Epithelial cell of esophagus (primary cell): ENCODE data around the gene AP2A2.

Experiments
- DNase-seq: peaks from one replicate; pipeline ENCODE4 v3.0.0; 2010; ENCODE audit warnings: low read depth
- H3K4me3 ChIP-seq: 2 replicates; pipeline ENCODE4 v1.5.1; 2011; ENCODE audit warnings: mild to moderate bottlenecking, low read length, control low read depth
- CTCF ChIP-seq: IDR thresholded peaks from 2 replicates; pipeline ENCODE4 v1.5.1; 2011; ENCODE audit warnings: low read depth, mild to moderate bottlenecking, low read length, control low read depth, inconsistent platforms; ENCODE audit not compliant: insufficient read depth; ENCODE audit errors: missing control alignments

Gene AP2A2

GRCh38 chr11:977830-978720 is 52.4 kb downstream of the AP2A2 start:
- TF ChIP-seq CTCF, result no peak
- no peak overlapping the region for H3K4me3 ChIP-seq
- DNase-seq, result no peak

GRCh38 chr11:978781-979180 is 53.1 kb downstream of the AP2A2 start:
- no peak for DNase-seq

GRCh38 chr11:980438-981357 is 55.0 kb downstream of the AP2A2 start:
- DNase-seq, result no peak
- TF ChIP-seq CTCF, result no peak
- no peak overlapping the region for H3K4me3 ChIP-seq

More at GRCh38 chr11:978781-979180, 53.1 kb downstream of the AP2A2 start:
- no peak overlapping the region for H3K4me3 ChIP-seq
- TF ChIP-seq CTCF, result no peak

- no peak overlapping the region for H3K4me3 ChIP-seq
- no peak for TF ChIP-seq CTCF
- no peak for DNase-seq
These were observed 56.1 kb downstream of the AP2A2 start for GRCh38 chr11:981764-982163.

DNA sequence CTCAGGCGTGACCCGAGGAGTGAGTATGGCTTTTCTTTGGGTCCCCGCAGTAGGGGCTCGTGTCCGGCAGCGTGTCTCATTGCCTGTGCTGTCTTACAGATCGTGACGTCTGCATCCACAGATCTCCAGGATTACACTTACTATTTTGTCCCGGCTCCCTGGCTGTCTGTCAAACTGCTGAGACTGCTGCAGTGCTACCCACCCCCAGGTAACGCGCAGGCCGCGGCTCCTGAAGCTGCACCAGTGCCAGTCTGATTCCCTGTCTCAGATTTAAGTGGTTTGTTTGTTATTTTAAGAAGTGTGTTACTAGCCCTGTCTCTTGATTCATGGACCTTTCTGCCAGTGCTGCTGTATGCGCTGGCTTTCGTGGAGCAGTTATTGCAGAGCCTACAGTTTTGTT is 58.9 kb downstream of the AP2A2 start:
- DNase-seq, result no peak
- TF ChIP-seq CTCF, result no peak
- H3K4me3 ChIP-seq, result no peak overlapping the region

DNA sequence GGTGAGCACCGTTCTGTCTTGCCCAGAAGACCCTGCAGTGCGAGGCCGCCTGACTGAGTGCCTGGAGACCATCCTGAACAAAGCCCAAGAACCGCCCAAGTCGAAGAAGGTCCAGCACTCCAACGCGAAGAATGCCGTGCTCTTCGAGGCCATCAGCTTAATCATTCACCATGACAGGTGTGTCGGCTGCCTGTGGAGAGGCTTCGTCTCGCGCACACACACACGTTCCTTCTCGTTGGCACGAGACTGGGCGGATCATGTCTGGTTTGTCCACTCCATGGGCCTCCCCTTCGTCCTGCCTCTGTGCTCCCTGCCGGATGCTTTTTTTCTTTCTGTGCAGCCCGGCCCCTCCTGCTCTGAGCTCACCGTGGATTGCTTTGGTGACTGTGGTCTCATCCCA is 59.7 kb downstream of the AP2A2 start:
- no peak overlapping the region for H3K4me3 ChIP-seq
- DNase-seq, result no peak
- no peak for TF ChIP-seq CTCF
